ENCODE results near the gene CDKN1A.
"Not testable (repeated sequence)": the region's sequence is repeated elsewhere in the genome, so short reads cannot be mapped to it uniquely, and the experiment has no call there.

The CDKN1A gene

GRCh38 chr6:36721369-36722140 lies 43.0 kb downstream of the CDKN1A start:
- DNase-seq (ENCODE audit: low read depth) = no peak

GRCh38 chr6:36722365-36722764 lies 43.9 kb downstream of the CDKN1A start:
- DNase-seq (ENCODE audit: low read depth) = no peak

GRCh38 chr6:36722879-36723278 lies 44.4 kb downstream of the CDKN1A start:
- no peak for DNase-seq (ENCODE audit: low read depth)

GRCh38 chr6:36723992-36724391 lies 45.5 kb downstream of the CDKN1A start:
- DNase-seq (ENCODE audit: low read depth) = not testable (repeated sequence)

GRCh38 chr6:36724514-36725390 lies 46.2 kb downstream of the CDKN1A start:
- DNase-seq (ENCODE audit: low read depth) = peak; percentile 6

- DNase-seq (ENCODE audit: low read depth) = no peak
Observed at GRCh38 chr6:36725581-36725980, 47.1 kb downstream of the CDKN1A start.

- DNase-seq (ENCODE audit: low read depth) = no peak
Observed at GRCh38 chr6:36727505-36728021, 49.0 kb downstream of the CDKN1A start.

- no peak for DNase-seq (ENCODE audit: low read depth)
Observed at GRCh38 chr6:36728289-36729160, 50.0 kb downstream of the CDKN1A start.

GRCh38 chr6:36729161-36729524 lies 50.6 kb downstream of the CDKN1A start:
- no peak for DNase-seq (ENCODE audit: low read depth)

- no peak for DNase-seq (ENCODE audit: low read depth)
Observed at GRCh38 chr6:36730424-36731380, 52.2 kb downstream of the CDKN1A start.

- DNase-seq (ENCODE audit: low read depth) = no peak
Observed at GRCh38 chr6:36731622-36732310, 53.3 kb downstream of the CDKN1A start.

GRCh38 chr6:36733300-36733699 lies 54.8 kb downstream of the CDKN1A start:
- no peak for DNase-seq (ENCODE audit: low read depth)

GRCh38 chr6:36734486-36735060 lies 56.1 kb downstream of the CDKN1A start:
- no peak for DNase-seq (ENCODE audit: low read depth)

GRCh38 chr6:36735110-36736071 lies 56.9 kb downstream of the CDKN1A start:
- no peak for DNase-seq (ENCODE audit: low read depth)

Data from stimulated activated CD8-positive, alpha-beta memory T cell treated with anti-CD3 and anti-CD28 coated beads, Interleukin-12 subunit alpha, Interleukin-12 subunit beta, amount 100 ng/mL, for 1 hour (primary cell).